Activated naive CD8-positive, alpha-beta T cell treated with anti-CD3 and anti-CD28 coated beads, Interleukin-2, amount 10 ng/mL, durations not matched to agents 7 days and 5 days (primary cell): ENCODE results near the gene MACROH2A1. TPM values are rescaled to one million over a fixed set of nuclear protein-coding genes. Genes with fewer than 3 reads are reported as not detected.

Source experiments
- ATAC-seq: fragments of 150-1000 bp; cut with Tn5 transposase; one replicate; pipeline ENCODE4 v1.10.0; 2021; ENCODE audit warnings: low read depth, moderate library complexity
- POLR2A ChIA-PET: fragments of 350-600 bp; sonication (Branson Sonifier 250); formaldehyde crosslinking; loops from one replicate; lab custom pipeline; 2021; ENCODE audit warnings: antibody characterized with exemption; lab: Charles Lee
- DNase-seq: peaks from one replicate; pipeline ENCODE4 v3.0.0; 2021
- H3K27ac Mint-ChIP-seq: one replicate; pipeline ENCODE4 v1.8.0; 2022; ENCODE audit warnings: mild to moderate bottlenecking, mixed read lengths
- H3K27me3 Mint-ChIP-seq: one replicate; pipeline ENCODE4 v1.8.0; 2022; ENCODE audit warnings: mild to moderate bottlenecking, moderate library complexity, mixed read lengths
- H3K36me3 Mint-ChIP-seq: one replicate; pipeline ENCODE4 v1.8.0; 2021; ENCODE audit warnings: mild to moderate bottlenecking, mixed read lengths
- H3K4me1 Mint-ChIP-seq: one replicate; pipeline ENCODE4 v1.8.0; 2021; ENCODE audit warnings: mixed read lengths
- H3K4me3 Mint-ChIP-seq: one replicate; pipeline ENCODE4 v1.8.0; 2022; ENCODE audit warnings: mild to moderate bottlenecking, moderate library complexity, mixed read lengths
- H3K9me3 Mint-ChIP-seq: one replicate; pipeline ENCODE4 v1.8.0; 2021; ENCODE audit warnings: mixed read lengths
- total RNA-seq, 2 experiments: library from RNA; stranded (reverse); gene quantifications; one replicate each; pipeline ENCODE4 v1.2.3, GENCODE V29; 2021

Gene MACROH2A1
- total RNA-seq, 2 experiments from 2014 or later = 253 to 258 TPM

GRCh38 chr5:135386886-135387628 is 12.0 kb downstream of the MACROH2A1 start:
- H3K27ac Mint-ChIP-seq = no peak overlapping the region
- POLR2A ChIA-PET = no interaction called here

GRCh38 chr5:135386096-135386495 is 12.9 kb downstream of the MACROH2A1 start:
- no peak for DNase-seq
- H3K27me3 Mint-ChIP-seq = no peaks in the 10 kb centered on the region
- peaks cover 42% of the 10 kb centered on the region for H3K36me3 Mint-ChIP-seq
- peak overlapping the region; percentile 82 for H3K27ac Mint-ChIP-seq
- peaks cover 40% of the 10 kb centered on the region for H3K4me1 Mint-ChIP-seq
- H3K4me3 Mint-ChIP-seq = no peak overlapping the region
- ATAC-seq = no peak
- POLR2A ChIA-PET = no interaction called here
- no peaks in the 10 kb centered on the region for H3K9me3 Mint-ChIP-seq

More at GRCh38 chr5:135386886-135387628, 12.0 kb downstream of the MACROH2A1 start:
- Mint-ChIP-seq H3K27me3 (no peaks in the 10 kb centered on the region), H3K9me3 (no peaks in the 10 kb centered on the region), H3K4me1 (peaks cover 48% of the 10 kb centered on the region), H3K4me3 (no peak overlapping the region), H3K36me3 (peaks cover 45% of the 10 kb centered on the region)
- DNase-seq (no peak), ATAC-seq (no peak)

- POLR2A ChIA-PET = interaction anchor here (1.2 kb wide), 1 partner anchor 9 kb away, joined by 6 read pairs; no protein-coding TSS in a partner anchor
- ATAC-seq (no peak), DNase-seq (no peak)
- Mint-ChIP-seq H3K9me3 (no peaks in the 10 kb centered on the region), H3K4me3 (no peak overlapping the region), H3K4me1 (peaks cover 42% of the 10 kb centered on the region), H3K36me3 (peaks cover 47% of the 10 kb centered on the region), H3K27ac (peak overlapping the region; percentile 82), H3K27me3 (no peaks in the 10 kb centered on the region)
Observed at GRCh38 chr5:135385576-135385975, 13.5 kb downstream of the MACROH2A1 start.

- H3K9me3 Mint-ChIP-seq = no peaks in the 10 kb centered on the region
Observed at GRCh38 chr5:135384898-135385297, 14.1 kb downstream of the MACROH2A1 start.

DNA sequence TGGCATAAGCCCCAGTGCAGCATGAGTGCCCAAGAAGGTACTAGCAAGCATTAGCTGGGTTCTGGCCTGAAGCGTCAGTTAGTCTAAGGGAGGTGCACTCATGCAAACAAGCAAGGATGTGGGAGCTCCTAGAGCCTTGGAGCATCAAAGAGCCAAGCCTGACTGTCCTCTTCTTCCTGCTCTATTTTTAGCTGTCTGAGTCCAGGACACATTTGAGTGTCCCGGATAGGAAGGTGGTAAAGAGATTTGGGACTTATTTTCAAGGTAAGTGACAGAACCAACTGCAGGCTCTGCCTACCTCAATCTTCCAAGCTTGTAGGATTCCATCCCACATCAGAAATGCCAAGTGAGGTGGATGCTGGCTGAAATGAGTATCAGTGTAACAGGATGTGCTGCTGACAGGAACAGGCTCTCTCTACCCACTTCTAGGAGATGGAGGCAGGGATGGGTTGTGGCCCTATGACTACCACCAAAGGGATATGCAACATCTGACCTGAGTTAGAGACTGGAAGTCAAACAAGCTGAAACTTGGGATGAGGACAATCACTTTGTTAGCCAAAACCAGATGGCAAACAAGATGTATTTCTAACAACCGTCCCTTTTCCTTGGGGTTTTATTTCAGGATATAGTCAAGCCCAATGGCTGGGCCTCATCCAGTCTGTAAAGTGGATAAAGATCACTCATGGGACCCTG is 15.1 kb downstream of the MACROH2A1 start:
- no peak for ATAC-seq
- no peak overlapping the region for H3K27ac Mint-ChIP-seq
- no peaks in the 10 kb centered on the region for H3K9me3 Mint-ChIP-seq
- POLR2A ChIA-PET = interaction anchor here (0.9 to 1.6 kb wide), 2 partner anchors 15 to 16 kb away, joined by 3 read pairs; partner anchors contain the start of gene MACROH2A1
- H3K4me1 Mint-ChIP-seq = peaks cover 49% of the 10 kb centered on the region
- H3K36me3 Mint-ChIP-seq = peaks cover 50% of the 10 kb centered on the region
- no peak for DNase-seq
- no peak overlapping the region for H3K4me3 Mint-ChIP-seq
- H3K27me3 Mint-ChIP-seq = no peaks in the 10 kb centered on the region

More at GRCh38 chr5:135384898-135385297, 14.1 kb downstream of the MACROH2A1 start:
- Mint-ChIP-seq H3K4me1 (peaks cover 46% of the 10 kb centered on the region), H3K4me3 (no peak overlapping the region), H3K27me3 (no peaks in the 10 kb centered on the region), H3K27ac (no peak overlapping the region), H3K36me3 (peaks cover 45% of the 10 kb centered on the region)
- ATAC-seq (no peak), DNase-seq (no peak)
- POLR2A ChIA-PET = interaction anchor here (0.6 to 1.6 kb wide), 3 partner anchors 9 to 1777 kb away, joined by 3 to 6 read pairs (median 4); partner anchors contain the start of gene MACROH2A1

DNA sequence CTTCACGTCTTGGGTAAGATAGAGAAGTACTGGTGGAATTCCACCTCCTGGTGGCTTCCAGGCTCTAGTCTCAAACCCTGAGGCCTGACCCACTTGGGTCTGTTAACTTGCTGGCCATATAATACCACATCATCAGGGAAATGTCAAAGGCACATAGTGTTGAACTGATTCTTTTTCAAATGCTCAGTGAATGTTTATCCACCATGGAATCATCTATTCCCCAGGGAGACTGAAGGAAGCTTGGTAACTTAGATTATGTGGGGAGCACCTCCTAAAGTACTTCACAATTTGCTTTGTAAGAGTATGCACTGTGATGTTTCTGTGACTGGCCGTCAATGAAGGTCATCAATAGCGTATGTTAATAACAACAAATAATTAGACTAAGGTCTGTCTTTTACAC is 16.1 kb downstream of the MACROH2A1 start:
- H3K4me3 Mint-ChIP-seq = no peak overlapping the region
- no peaks in the 10 kb centered on the region for H3K9me3 Mint-ChIP-seq
- peaks cover 51% of the 10 kb centered on the region for H3K36me3 Mint-ChIP-seq
- ATAC-seq (no peak), DNase-seq (no peak)
- H3K4me1 Mint-ChIP-seq = peaks cover 55% of the 10 kb centered on the region
- no peaks in the 10 kb centered on the region for H3K27me3 Mint-ChIP-seq
- POLR2A ChIA-PET = no interaction called here
- H3K27ac Mint-ChIP-seq = no peak overlapping the region

GRCh38 chr5:135382106-135382790 is 16.8 kb downstream of the MACROH2A1 start:
- H3K9me3 Mint-ChIP-seq = no peaks in the 10 kb centered on the region
- POLR2A ChIA-PET = no interaction called here
- H3K36me3 Mint-ChIP-seq = peaks cover 48% of the 10 kb centered on the region
- ATAC-seq (no peak), DNase-seq (no peak)
- peaks cover 61% of the 10 kb centered on the region for H3K4me1 Mint-ChIP-seq
- H3K27ac Mint-ChIP-seq = peak overlapping the region; percentile 33
- no peaks in the 10 kb centered on the region for H3K27me3 Mint-ChIP-seq
- no peak overlapping the region for H3K4me3 Mint-ChIP-seq

GRCh38 chr5:135379046-135379654 is 19.9 kb downstream of the MACROH2A1 start:
- Mint-ChIP-seq H3K4me1 (peaks cover 74% of the 10 kb centered on the region), H3K4me3 (no peak overlapping the region), H3K27me3 (no peaks in the 10 kb centered on the region), H3K36me3 (peaks cover 52% of the 10 kb centered on the region), H3K9me3 (no peaks in the 10 kb centered on the region), H3K27ac (peak overlapping the region; percentile 23)
- no peak for ATAC-seq
- POLR2A ChIA-PET = no interaction called here
- DNase-seq = no peak

DNA sequence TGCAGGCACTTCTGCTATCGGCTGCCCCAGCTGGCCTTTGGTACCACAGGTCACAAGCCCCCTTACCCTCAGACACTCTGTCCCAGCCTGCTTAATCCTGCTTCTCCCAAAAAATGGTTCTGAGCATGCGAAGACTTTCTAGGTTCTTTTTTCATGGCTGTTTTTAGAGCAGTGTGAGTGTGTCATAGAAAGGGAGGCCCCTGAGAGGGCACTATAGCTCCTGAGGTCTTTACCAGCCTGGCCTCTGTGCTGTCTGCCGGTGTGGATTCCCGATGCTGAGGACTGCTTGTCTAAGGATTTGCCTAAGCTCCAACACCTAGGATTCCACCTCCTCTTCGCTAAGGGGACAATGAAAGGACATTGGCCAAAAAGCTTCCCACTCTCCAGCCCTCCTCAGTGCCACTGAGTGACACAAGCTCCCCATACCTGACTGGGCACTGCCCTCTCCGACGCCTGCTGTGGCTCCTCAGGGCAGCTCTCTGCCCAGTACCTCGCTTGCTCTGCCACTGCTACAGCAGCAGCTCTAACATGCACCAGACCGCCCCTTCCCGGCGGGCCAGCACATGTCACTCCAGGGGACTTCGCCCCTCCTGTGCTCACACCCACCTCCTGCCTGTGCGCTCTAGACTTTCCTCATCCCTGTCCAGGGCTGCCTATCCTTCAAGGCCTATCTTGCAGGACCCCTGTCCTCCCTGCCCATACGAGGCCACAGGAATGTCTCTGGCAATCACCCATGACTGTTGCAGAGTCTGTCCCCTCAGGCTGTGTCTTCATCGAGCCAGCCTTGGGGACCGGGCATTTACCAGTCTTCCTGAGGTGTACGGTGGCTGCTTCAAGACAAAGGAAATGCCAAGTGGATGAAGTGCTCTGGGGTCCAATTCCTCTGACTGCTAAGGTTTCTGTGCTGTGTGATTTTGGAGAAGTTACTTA is 21.0 kb downstream of the MACROH2A1 start:
- no peaks in the 10 kb centered on the region for H3K9me3 Mint-ChIP-seq
- POLR2A ChIA-PET = no interaction called here
- no peak for ATAC-seq
- H3K4me3 Mint-ChIP-seq = peak overlapping the region; percentile 46
- H3K4me1 Mint-ChIP-seq = peaks cover 83% of the 10 kb centered on the region
- DNase-seq = no peak
- no peaks in the 10 kb centered on the region for H3K27me3 Mint-ChIP-seq
- H3K27ac Mint-ChIP-seq = peak overlapping the region; percentile 80
- peaks cover 56% of the 10 kb centered on the region for H3K36me3 Mint-ChIP-seq

GRCh38 chr5:135376961-135377624 is 21.9 kb downstream of the MACROH2A1 start:
- POLR2A ChIA-PET = interaction anchor here (1.6 kb wide), 1 partner anchor 8 kb away, joined by 6 read pairs; no protein-coding TSS in a partner anchor
- H3K36me3 Mint-ChIP-seq = peaks cover 50% of the 10 kb centered on the region
- H3K9me3 Mint-ChIP-seq = no peaks in the 10 kb centered on the region
- no peak for DNase-seq
- peak; percentile 31 for ATAC-seq
- no peaks in the 10 kb centered on the region for H3K27me3 Mint-ChIP-seq
- H3K4me1 Mint-ChIP-seq = peaks cover 83% of the 10 kb centered on the region
- H3K27ac Mint-ChIP-seq = peak overlapping the region; percentile 80
- peak overlapping the region; percentile 46 for H3K4me3 Mint-ChIP-seq

DNA sequence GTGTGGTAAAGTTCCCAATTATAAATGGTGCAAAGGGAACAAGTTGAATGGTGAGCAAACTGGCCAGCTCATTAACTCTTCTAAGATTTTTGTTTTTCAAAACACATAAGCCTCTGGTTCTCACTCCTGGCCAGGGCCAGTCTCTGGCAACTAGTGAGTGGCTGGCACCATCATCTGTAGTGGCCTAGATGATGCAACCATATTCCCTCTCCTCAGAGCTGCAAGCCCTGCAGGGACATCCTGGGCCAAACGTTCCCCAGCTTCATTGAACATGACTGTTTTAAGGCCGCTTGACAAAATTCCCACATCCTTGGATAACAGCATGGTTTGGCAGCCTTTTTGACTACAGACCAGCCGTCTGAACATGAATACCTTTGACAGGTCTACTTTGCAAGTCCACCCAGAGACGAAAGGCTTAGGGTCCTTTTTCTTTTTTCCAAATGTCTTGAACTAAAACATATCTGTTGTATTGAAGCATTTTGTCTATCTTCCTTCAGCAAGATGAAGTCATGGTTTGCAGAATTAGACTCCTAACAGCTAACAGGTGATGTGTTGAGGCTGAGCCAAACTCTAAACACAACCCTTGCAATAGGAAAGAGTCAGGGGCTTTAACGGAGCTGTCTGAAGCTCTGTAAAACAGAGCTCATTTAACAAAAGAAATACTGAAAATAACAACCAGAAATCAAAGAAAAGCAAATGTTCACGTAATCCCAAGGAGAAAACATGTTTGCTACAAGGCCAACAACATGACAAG is 23.8 kb downstream of the MACROH2A1 start:
- Mint-ChIP-seq H3K4me1 (peaks cover 93% of the 10 kb centered on the region), H3K9me3 (no peaks in the 10 kb centered on the region), H3K27me3 (no peaks in the 10 kb centered on the region), H3K4me3 (no peak overlapping the region), H3K27ac (peak overlapping the region; percentile 45), H3K36me3 (peaks cover 49% of the 10 kb centered on the region)
- ATAC-seq (no peak), DNase-seq (no peak)
- POLR2A ChIA-PET = interaction anchor here (1.5 to 1.6 kb wide), 2 partner anchors 10 to 23 kb away, joined by 6 to 9 read pairs; partner anchors contain the start of gene MACROH2A1
